BJ (cell line): ENCODE measurements around the gene GNRH2. TPM values are rescaled to one million over a fixed set of nuclear protein-coding genes. Genes with fewer than 3 reads are reported as not detected.
"Not testable (repeated sequence)": the region's sequence is repeated elsewhere in the genome, so short reads cannot be mapped to it uniquely, and the experiment has no call there.

Experiments used
- CTCF ChIA-PET: fragments of 350-600 bp; formaldehyde crosslinking; extraction: SDS; loops from one replicate; lab custom pipeline; 2021; ENCODE audit warnings: antibody characterized with exemption, inconsistent platforms; lab: Yijun Ruan, JAX
- POLR2A ChIA-PET: fragments of 300-600 bp; sonication (Branson Sonifier 250); formaldehyde crosslinking; extraction: SDS; loops from one replicate; lab custom pipeline; 2021; ENCODE audit warnings: antibody characterized with exemption; lab: Charles Lee
- DNase-seq: peaks from one replicate; pipeline ENCODE4 v3.0.0-alpha.2; 2011; ENCODE audit warnings: low read depth
- H3K27me3 ChIP-seq: 2 replicates; pipeline ENCODE4 v1.6.0; 2011; ENCODE audit warnings: low read length; ENCODE audit not compliant: control insufficient read depth, insufficient read depth
- H3K36me3 ChIP-seq: 2 replicates; pipeline ENCODE4 v1.5.1; 2011; ENCODE audit warnings: low read length; ENCODE audit not compliant: control insufficient read depth, insufficient read depth
- H3K4me3 ChIP-seq: 2 replicates; pipeline ENCODE4 v1.5.1; 2011; ENCODE audit warnings: low read depth, mild to moderate bottlenecking, control low read depth, low read length
- polyA plus RNA-seq: library from polyadenylated mRNA; depleted of rRNA; stranded (reverse); fragments of >200 nt; gene quantifications from 2 replicates; pipeline ENCODE4 v1.2.3, GENCODE V29; 2011
- TF ChIP-seq, protein P1 (sequence below): IDR thresholded peaks from 2 replicates; pipeline ENCODE4 v1.5.1; 2011; ENCODE audit warnings: low read depth, mild to moderate bottlenecking, control low read depth, inconsistent platforms, low read length, moderate library complexity; ENCODE audit not compliant: insufficient read depth

GNRH2 gene
- polyA plus RNA-seq, 1 experiment, result not detected

DNA sequence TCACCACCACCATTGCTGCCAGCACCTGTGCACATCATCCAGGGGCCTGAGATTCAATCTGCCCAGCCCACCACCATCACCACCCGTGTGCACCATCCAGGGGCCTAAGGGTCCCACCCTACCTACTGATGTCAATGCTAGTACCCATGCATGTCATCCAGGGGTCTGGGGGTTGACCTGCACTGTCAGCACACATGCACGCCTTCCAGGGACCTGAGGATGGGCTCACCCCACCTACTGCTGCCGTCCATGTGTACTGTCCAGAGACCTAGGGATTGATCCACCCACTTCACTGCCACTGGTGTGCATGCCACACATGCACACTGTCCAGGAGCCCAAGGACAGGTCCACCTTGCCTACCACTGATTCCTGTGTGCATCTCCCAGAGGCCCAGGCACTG is 16.1 kb downstream of the GNRH2 start:
- POLR2A ChIA-PET, result no interaction called here
- TF ChIP-seq, protein P1, sequence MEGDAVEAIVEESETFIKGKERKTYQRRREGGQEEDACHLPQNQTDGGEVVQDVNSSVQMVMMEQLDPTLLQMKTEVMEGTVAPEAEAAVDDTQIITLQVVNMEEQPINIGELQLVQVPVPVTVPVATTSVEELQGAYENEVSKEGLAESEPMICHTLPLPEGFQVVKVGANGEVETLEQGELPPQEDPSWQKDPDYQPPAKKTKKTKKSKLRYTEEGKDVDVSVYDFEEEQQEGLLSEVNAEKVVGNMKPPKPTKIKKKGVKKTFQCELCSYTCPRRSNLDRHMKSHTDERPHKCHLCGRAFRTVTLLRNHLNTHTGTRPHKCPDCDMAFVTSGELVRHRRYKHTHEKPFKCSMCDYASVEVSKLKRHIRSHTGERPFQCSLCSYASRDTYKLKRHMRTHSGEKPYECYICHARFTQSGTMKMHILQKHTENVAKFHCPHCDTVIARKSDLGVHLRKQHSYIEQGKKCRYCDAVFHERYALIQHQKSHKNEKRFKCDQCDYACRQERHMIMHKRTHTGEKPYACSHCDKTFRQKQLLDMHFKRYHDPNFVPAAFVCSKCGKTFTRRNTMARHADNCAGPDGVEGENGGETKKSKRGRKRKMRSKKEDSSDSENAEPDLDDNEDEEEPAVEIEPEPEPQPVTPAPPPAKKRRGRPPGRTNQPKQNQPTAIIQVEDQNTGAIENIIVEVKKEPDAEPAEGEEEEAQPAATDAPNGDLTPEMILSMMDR, result no peak
- CTCF ChIA-PET, result no interaction called here
- no peak for DNase-seq
- H3K36me3 ChIP-seq, result no peaks in the 10 kb centered on the region
- no peak overlapping the region for H3K4me3 ChIP-seq
- H3K27me3 ChIP-seq, result no peaks in the 10 kb centered on the region

DNA sequence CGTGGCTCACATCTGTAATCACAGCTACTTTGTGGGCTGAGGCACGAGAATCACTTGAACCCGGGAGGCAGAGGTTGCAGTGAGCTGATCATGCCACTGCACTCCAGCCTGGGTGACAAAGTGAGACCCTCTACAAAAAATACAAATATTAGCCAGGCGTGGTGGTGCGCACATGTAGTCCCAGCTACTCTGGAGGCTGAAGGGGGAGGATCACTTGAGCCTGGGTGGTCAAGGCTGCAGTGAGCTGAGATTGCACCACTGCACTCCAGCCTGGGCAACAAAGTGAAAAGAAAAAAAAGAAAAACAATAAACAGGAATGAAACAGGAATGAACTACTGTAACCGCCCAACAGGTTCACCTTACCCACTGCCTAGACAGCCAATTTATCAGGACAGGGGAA is 20.7 kb downstream of the GNRH2 start:
- POLR2A ChIA-PET, result not testable (repeated sequence)
- CTCF ChIA-PET, result interaction anchor here (2.4 kb wide), 1 partner anchor 10 kb away, joined by 6 read pairs; no protein-coding TSS in a partner anchor

GRCh38 chr20:3067139-3068014 is 24.0 kb downstream of the GNRH2 start:
- TF ChIP-seq, protein P1, result no peak
- Histone ChIP-seq H3K27me3 (peaks cover 3% of the 10 kb centered on the region; the same call in 1 of the 2 replicates), H3K4me3 (no peak overlapping the region), H3K36me3 (no peaks in the 10 kb centered on the region)
- CTCF ChIA-PET, result no interaction called here
- DNase-seq, result no peak
- POLR2A ChIA-PET, result no interaction called here

More for the DNA sequence above, 20.7 kb downstream of the GNRH2 start:
- H3K4me3 ChIP-seq, H3K36me3 ChIP-seq, DNase-seq, H3K27me3 ChIP-seq: not testable (repeated sequence)

DNA sequence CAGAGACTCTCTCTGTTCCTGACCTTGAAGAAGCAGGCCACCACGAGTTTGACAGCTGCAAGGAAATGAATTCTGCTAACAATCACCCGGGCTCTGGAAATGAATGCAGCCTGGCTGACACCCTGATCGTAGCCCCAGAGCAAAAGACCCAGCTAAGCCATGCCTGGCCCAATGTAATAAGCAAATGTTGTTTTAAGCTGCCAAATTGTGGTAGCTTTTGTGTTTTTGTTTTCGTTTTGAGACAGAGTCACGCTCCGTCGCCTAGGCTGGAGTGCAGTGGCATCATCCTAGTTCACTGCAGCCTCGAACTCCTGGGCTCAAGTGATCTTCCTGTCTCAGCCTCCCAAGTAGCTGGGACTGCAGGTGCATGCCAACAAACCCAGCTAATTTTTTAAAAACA is 24.7 kb downstream of the GNRH2 start:
- ChIA-PET POLR2A (no interaction called here), CTCF (no interaction called here)
- TF ChIP-seq, protein P1, result no peak
- Histone ChIP-seq H3K4me3 (no peak overlapping the region), H3K36me3 (no peaks in the 10 kb centered on the region), H3K27me3 (peaks cover 6% of the 10 kb centered on the region)
- DNase-seq, result no peak

- no peaks in the 10 kb centered on the region for H3K36me3 ChIP-seq
- POLR2A ChIA-PET, result no interaction called here
- peaks cover 8% of the 10 kb centered on the region for H3K27me3 ChIP-seq
- H3K4me3 ChIP-seq, result no peak overlapping the region
- DNase-seq, result no peak
- CTCF ChIA-PET, result interaction anchor here (0.7 to 1.1 kb wide), 4 partner anchors 13 to 46 kb away, joined by 3 to 6 read pairs (median 3); no protein-coding TSS in a partner anchor
- TF ChIP-seq, protein P1, result no peak
These were observed 25.8 kb downstream of the GNRH2 start for GRCh38 chr20:3068986-3069900.
